ENCODE measurements around the gene BANF1.

BANF1 gene

GRCh38 chr11:65981972-65982823 lies 20.1 kb upstream of the BANF1 start:
- DNase-seq, result no peak
- no peak overlapping the region for H2AK5ac ChIP-seq (ENCODE audit: low read length)
- H3K14ac ChIP-seq (ENCODE audit: low read length), result no peak overlapping the region
- H3K9ac ChIP-seq (ENCODE audit: low read length), result no peak overlapping the region
- H2BK12ac ChIP-seq (ENCODE audit: low read length), result no peak overlapping the region
- no peak overlapping the region for H3K23ac ChIP-seq (ENCODE audit: low read length)
- no peaks in the 10 kb centered on the region for H3K4me1 ChIP-seq (ENCODE audit: control insufficient read depth in 1 of 2, insufficient read depth in 2 of 2, low read length in 2 of 2)
- H3K4ac ChIP-seq (ENCODE audit: low read depth, low read length), result no peak overlapping the region
- no peaks in the 10 kb centered on the region for H3K79me2 ChIP-seq (ENCODE audit: control insufficient read depth, insufficient read depth, low read length, poor library complexity)
- WGBS (ENCODE audit: extremely low coverage, insufficient coverage, insufficient read length), result no CpG with 5 or more reads among the region's 16 CpGs
- H3K79me1 ChIP-seq (ENCODE audit: low read length), result no peaks in the 10 kb centered on the region
- H4K91ac ChIP-seq (ENCODE audit: low read depth, low read length), result no peak overlapping the region
- no peak overlapping the region for H3K4me3 ChIP-seq (ENCODE audit: low read depth, low read length)
- H4K12ac ChIP-seq (ENCODE audit: low read depth, low read length), result no peak overlapping the region
- H3K36me3 ChIP-seq (ENCODE audit: control insufficient read depth in 1 of 2, insufficient read depth in 2 of 2, low read length in 2 of 2), result peaks cover 26 to 30% of the 10 kb centered on the region in 2 experiments
- no peak overlapping the region for H3K4me2 ChIP-seq (ENCODE audit: low read length)
- no peak overlapping the region for H2AFZ ChIP-seq (ENCODE audit: insufficient read depth, low read length, poor library complexity)
- H3K9me3 ChIP-seq (ENCODE audit: insufficient read depth, low read depth, low read length), result no peaks in the 10 kb centered on the region
- H3K27ac ChIP-seq (ENCODE audit: low read depth, low read length), result no peak overlapping the region
- H3K18ac ChIP-seq (ENCODE audit: low read length), result no peak overlapping the region
- no peak overlapping the region for H2BK120ac ChIP-seq (ENCODE audit: insufficient read depth, low read length, poor library complexity)
- no peaks in the 10 kb centered on the region for H3K27me3 ChIP-seq (ENCODE audit: insufficient read depth, low read length)
- H2BK5ac ChIP-seq (ENCODE audit: low read depth, low read length, poor library complexity), result no peak overlapping the region
- no peak overlapping the region for H4K8ac ChIP-seq (ENCODE audit: low read depth, low read length)

GRCh38 chr11:65982824-65983588 lies 19.3 kb upstream of the BANF1 start:
- H3K4me2 ChIP-seq (ENCODE audit: low read length), result no peak overlapping the region
- H2BK5ac ChIP-seq (ENCODE audit: low read depth, low read length, poor library complexity), result no peak overlapping the region
- no peak overlapping the region for H3K9ac ChIP-seq (ENCODE audit: low read length)
- H3K4me1 ChIP-seq (ENCODE audit: control insufficient read depth in 1 of 2, insufficient read depth in 2 of 2, low read length in 2 of 2), result no peaks in the 10 kb centered on the region
- no peak overlapping the region for H2BK12ac ChIP-seq (ENCODE audit: low read length)
- H4K91ac ChIP-seq (ENCODE audit: low read depth, low read length), result no peak overlapping the region
- H4K8ac ChIP-seq (ENCODE audit: low read depth, low read length), result no peak overlapping the region
- H3K79me1 ChIP-seq (ENCODE audit: low read length), result no peaks in the 10 kb centered on the region
- no peak for DNase-seq
- no peak overlapping the region for H3K4me3 ChIP-seq (ENCODE audit: low read depth, low read length)
- no peak overlapping the region for H3K27ac ChIP-seq (ENCODE audit: low read depth, low read length)
- H2AFZ ChIP-seq (ENCODE audit: insufficient read depth, low read length, poor library complexity), result no peak overlapping the region
- H2BK120ac ChIP-seq (ENCODE audit: insufficient read depth, low read length, poor library complexity), result no peak overlapping the region
- H3K9me3 ChIP-seq (ENCODE audit: insufficient read depth, low read depth, low read length), result no peaks in the 10 kb centered on the region
- H2AK5ac ChIP-seq (ENCODE audit: low read length), result no peak overlapping the region
- no CpG with 5 or more reads among the region's 22 CpGs for WGBS (ENCODE audit: extremely low coverage, insufficient coverage, insufficient read length)
- H3K27me3 ChIP-seq (ENCODE audit: insufficient read depth, low read length), result no peaks in the 10 kb centered on the region
- no peaks in the 10 kb centered on the region for H3K79me2 ChIP-seq (ENCODE audit: control insufficient read depth, insufficient read depth, low read length, poor library complexity)
- H3K36me3 ChIP-seq (ENCODE audit: control insufficient read depth in 1 of 2, insufficient read depth in 2 of 2, low read length in 2 of 2), result peaks cover 18 to 22% of the 10 kb centered on the region in 2 experiments
- H4K12ac ChIP-seq (ENCODE audit: low read depth, low read length), result no peak overlapping the region
- H3K4ac ChIP-seq (ENCODE audit: low read depth, low read length), result no peak overlapping the region
- no peak overlapping the region for H3K18ac ChIP-seq (ENCODE audit: low read length)
- no peak overlapping the region for H3K14ac ChIP-seq (ENCODE audit: low read length)
- H3K23ac ChIP-seq (ENCODE audit: low read length), result no peak overlapping the region

GRCh38 chr11:65983589-65983987 lies 18.7 kb upstream of the BANF1 start:
- no peak overlapping the region for H3K14ac ChIP-seq (ENCODE audit: low read length)
- no peak overlapping the region for H3K27ac ChIP-seq (ENCODE audit: low read depth, low read length)
- no peak overlapping the region for H3K4me3 ChIP-seq (ENCODE audit: low read depth, low read length)
- no peak overlapping the region for H3K18ac ChIP-seq (ENCODE audit: low read length)
- H3K4me1 ChIP-seq (ENCODE audit: control insufficient read depth in 1 of 2, insufficient read depth in 2 of 2, low read length in 2 of 2), result no peaks in the 10 kb centered on the region
- WGBS (ENCODE audit: extremely low coverage, insufficient coverage, insufficient read length), result no CpG with 5 or more reads among the region's 5 CpGs
- H3K9me3 ChIP-seq (ENCODE audit: insufficient read depth, low read depth, low read length), result no peaks in the 10 kb centered on the region
- no peaks in the 10 kb centered on the region for H3K27me3 ChIP-seq (ENCODE audit: insufficient read depth, low read length)
- H4K8ac ChIP-seq (ENCODE audit: low read depth, low read length), result no peak overlapping the region
- H2AK5ac ChIP-seq (ENCODE audit: low read length), result no peak overlapping the region
- no peaks in the 10 kb centered on the region for H3K79me2 ChIP-seq (ENCODE audit: control insufficient read depth, insufficient read depth, low read length, poor library complexity)
- H3K79me1 ChIP-seq (ENCODE audit: low read length), result no peaks in the 10 kb centered on the region
- no peak overlapping the region for H3K4me2 ChIP-seq (ENCODE audit: low read length)
- H2BK5ac ChIP-seq (ENCODE audit: low read depth, low read length, poor library complexity), result no peak overlapping the region
- no peak overlapping the region for H2BK120ac ChIP-seq (ENCODE audit: insufficient read depth, low read length, poor library complexity)
- H4K91ac ChIP-seq (ENCODE audit: low read depth, low read length), result no peak overlapping the region
- no peak for DNase-seq
- peaks cover 12 to 16% of the 10 kb centered on the region in 2 experiments for H3K36me3 ChIP-seq (ENCODE audit: control insufficient read depth in 1 of 2, insufficient read depth in 2 of 2, low read length in 2 of 2)
- H3K4ac ChIP-seq (ENCODE audit: low read depth, low read length), result no peak overlapping the region
- no peak overlapping the region for H2AFZ ChIP-seq (ENCODE audit: insufficient read depth, low read length, poor library complexity)
- H2BK12ac ChIP-seq (ENCODE audit: low read length), result no peak overlapping the region
- H4K12ac ChIP-seq (ENCODE audit: low read depth, low read length), result no peak overlapping the region
- no peak overlapping the region for H3K23ac ChIP-seq (ENCODE audit: low read length)
- H3K9ac ChIP-seq (ENCODE audit: low read length), result no peak overlapping the region

- no peak overlapping the region for H4K12ac ChIP-seq (ENCODE audit: low read depth, low read length)
- H3K18ac ChIP-seq (ENCODE audit: low read length), result no peak overlapping the region
- H2BK5ac ChIP-seq (ENCODE audit: low read depth, low read length, poor library complexity), result no peak overlapping the region
- H3K4me2 ChIP-seq (ENCODE audit: low read length), result no peak overlapping the region
- no peak overlapping the region for H3K27ac ChIP-seq (ENCODE audit: low read depth, low read length)
- no peaks in the 10 kb centered on the region for H3K79me1 ChIP-seq (ENCODE audit: low read length)
- H3K79me2 ChIP-seq (ENCODE audit: control insufficient read depth, insufficient read depth, low read length, poor library complexity), result no peaks in the 10 kb centered on the region
- H3K9ac ChIP-seq (ENCODE audit: low read length), result no peak overlapping the region
- no peak overlapping the region for H3K4me3 ChIP-seq (ENCODE audit: low read depth, low read length)
- DNase-seq, result no peak
- H3K14ac ChIP-seq (ENCODE audit: low read length), result no peak overlapping the region
- WGBS (ENCODE audit: extremely low coverage, insufficient coverage, insufficient read length), result no CpG with 5 or more reads among the region's 9 CpGs
- no peak overlapping the region for H4K91ac ChIP-seq (ENCODE audit: low read depth, low read length)
- H2AFZ ChIP-seq (ENCODE audit: insufficient read depth, low read length, poor library complexity), result no peak overlapping the region
- H2AK5ac ChIP-seq (ENCODE audit: low read length), result no peak overlapping the region
- H3K36me3 ChIP-seq (ENCODE audit: control insufficient read depth in 1 of 2, insufficient read depth in 2 of 2, low read length in 2 of 2), result peaks cover 3 to 6% of the 10 kb centered on the region in 2 experiments
- no peaks in the 10 kb centered on the region for H3K27me3 ChIP-seq (ENCODE audit: insufficient read depth, low read length)
- H3K4ac ChIP-seq (ENCODE audit: low read depth, low read length), result no peak overlapping the region
- no peaks in the 10 kb centered on the region for H3K4me1 ChIP-seq (ENCODE audit: control insufficient read depth in 1 of 2, insufficient read depth in 2 of 2, low read length in 2 of 2)
- H3K9me3 ChIP-seq (ENCODE audit: insufficient read depth, low read depth, low read length), result no peaks in the 10 kb centered on the region
- no peak overlapping the region for H4K8ac ChIP-seq (ENCODE audit: low read depth, low read length)
- H2BK120ac ChIP-seq (ENCODE audit: insufficient read depth, low read length, poor library complexity), result no peak overlapping the region
- no peak overlapping the region for H3K23ac ChIP-seq (ENCODE audit: low read length)
- H2BK12ac ChIP-seq (ENCODE audit: low read length), result no peak overlapping the region
Measured at GRCh38 chr11:65987336-65987735, 15.0 kb upstream of the BANF1 start.

Data from trophoblast cell (in vitro differentiated cells and primary cell).